AG08396 (cell line): ENCODE data around the gene FBH1.
"Not testable (repeated sequence)": the region's sequence is repeated elsewhere in the genome, so short reads cannot be mapped to it uniquely, and the experiment has no call there.

Experiments
- DNase-seq: peaks from one replicate; pipeline ENCODE4 v3.0.0; 2012; ENCODE audit warnings: low spot score, mixed read lengths

Gene FBH1

DNA sequence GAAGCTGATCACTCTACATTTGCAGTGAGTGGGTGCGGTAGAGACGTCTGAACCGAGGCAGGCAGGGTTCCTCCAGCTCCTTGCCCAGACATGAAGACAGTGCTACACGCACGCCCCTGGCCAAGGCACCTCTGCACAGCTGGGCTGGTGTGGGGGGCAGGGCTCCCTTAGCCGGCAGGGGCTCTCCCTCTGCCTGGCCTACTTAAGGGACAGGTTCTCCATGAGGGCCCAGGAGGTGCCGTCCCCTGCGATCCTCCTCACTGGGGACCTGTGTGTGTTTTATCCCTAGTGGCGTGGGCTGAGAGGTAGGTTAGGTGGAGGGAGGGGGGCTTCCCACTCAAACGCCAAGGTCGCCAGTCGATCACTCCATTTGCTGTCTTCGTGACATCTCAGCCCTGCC, 52.0 kb downstream of the FBH1 start:
- DNase-seq, result no peak

DNA sequence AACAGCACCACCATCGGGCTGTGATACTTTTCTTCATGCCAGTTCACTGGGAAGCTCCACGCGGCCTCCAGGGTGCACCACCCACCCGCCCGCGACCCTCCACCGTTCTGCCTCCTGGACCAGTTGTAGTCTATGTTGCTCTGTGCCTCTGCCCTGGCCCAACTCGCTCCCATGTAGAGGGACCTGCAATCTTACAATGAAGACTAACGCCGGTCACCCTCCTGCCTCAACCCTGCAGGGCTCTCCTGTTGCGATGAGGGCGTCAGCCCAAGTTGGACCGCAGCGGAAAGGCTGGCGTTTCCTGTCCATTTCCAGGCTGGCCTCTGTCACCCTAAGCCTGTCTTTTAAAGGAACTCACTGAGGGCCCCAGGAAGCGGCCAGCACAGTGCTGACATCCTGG, 52.4 kb downstream of the FBH1 start:
- DNase-seq, result no peak

- DNase-seq, result peak; percentile 50
Measured at GRCh38 chr10:5943536-5943935, 53.5 kb downstream of the FBH1 start.

DNA sequence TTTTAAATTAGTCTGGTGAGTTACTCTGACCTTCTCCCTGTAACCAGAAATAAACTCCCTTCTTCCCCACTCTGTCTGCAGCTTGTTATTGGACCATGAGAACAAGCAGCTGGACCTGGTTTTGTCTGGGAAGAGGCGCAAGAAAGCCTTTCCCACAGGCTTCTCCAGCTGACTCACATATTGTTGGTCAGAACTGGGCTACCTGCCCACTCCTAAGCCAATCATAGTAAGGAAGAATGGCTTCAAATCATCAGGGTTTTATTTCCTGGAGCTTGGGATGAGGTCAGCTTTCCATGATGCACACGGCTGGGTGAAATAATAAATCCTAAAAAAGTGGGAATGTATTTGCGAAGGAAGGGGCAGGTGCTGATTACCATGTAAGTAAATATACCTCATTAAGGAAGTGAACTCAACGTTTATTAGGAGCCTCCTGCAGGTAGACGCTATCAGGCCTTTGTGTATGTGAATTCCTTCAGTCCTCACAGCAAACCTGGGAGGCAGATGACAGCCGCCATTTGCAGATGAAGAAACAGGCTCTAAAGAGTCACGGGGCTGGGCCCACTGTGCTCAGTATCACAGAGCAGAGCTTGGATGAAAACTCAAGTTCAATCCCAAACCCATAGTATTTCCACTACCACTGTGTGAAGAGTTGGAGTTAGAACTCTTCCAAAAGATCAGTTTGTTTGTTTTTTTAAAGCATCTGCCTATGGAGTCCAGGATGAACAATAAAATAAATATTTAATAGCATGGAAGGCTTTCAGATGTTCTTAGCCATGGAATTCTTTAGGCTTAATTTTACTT, 54.5 kb downstream of the FBH1 start:
- peak; percentile 92 for DNase-seq

- no peak for DNase-seq
Measured at GRCh38 chr10:5945190-5945509, 55.1 kb downstream of the FBH1 start.

DNA sequence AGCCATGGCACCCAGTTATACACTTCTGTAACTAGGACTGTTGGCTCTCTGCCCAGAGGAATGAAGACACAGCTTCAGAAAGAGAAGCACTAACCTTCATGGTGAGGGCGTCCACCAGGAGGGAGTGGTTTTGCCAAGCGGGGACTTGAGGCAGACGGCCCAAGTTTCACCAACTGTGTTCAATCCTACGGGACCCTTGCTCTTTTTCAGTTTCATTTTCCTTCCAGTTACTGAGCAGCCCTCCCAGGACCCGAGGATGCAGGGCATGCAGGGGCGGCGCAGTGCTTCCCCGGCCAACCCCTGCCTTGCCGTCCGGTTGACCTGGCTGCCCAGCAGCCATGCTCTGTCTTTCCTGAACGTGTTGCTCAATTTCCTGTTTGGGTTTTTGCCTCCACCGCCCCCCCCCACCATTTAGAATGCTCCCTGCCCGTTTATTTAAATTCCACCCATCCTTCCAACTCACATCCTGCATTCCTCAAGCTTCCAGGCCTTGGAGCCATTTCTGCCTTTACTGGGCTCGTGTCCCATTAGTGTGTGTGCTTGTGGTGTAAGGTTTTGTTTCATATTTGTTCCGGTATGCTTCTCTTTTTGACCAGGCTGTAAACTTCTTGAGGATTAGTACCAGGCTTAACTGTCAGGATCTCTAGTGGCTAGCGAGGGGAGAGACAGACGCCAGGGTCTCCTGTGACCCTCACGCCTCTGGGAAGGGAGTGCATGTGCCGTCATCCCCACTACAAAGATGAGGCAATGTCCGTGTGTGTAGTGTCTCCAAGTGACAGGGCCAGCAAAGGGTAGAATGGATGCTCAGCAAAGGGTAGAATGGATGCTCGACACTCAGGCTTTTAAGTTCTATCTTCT, 55.7 kb downstream of the FBH1 start:
- peak; percentile 84 for DNase-seq

DNA sequence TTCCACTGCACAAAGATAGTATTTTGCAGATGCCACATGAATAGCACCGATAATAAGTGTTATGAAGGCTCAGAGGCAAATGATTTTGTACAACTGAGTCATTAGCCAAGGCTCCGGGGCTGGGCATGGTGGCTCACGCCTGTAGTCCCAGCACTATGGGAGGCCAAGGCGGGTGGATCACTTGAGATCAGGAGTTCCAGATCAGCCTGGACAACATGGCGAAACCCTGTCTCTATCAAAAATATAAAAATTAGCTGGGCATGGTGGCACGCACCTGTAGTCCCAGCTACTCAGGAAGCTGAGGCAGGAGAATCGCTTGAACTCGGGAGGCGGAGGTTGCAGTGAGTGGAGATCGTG, 56.4 kb downstream of the FBH1 start:
- not testable (repeated sequence) for DNase-seq

DNA sequence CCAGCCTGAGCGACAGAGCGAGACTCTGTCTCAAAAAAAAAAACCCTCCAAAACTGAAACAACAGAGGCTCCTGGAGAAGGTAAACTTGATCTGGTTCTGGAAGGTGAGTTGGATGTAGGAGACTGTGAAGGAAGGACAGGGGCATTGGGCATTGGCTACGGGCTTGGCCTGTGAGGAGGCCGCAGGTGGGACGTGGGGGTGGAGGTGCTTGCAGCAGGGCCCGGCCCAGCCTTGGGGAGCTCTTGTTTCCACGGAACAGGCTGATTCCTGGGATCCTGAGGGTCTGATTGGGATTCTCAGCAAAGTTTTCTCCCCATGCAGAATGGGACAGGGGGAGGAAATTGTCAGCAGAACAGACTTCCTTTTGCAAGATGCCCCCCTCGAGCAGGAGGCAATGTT, 56.7 kb downstream of the FBH1 start:
- DNase-seq, result no peak

DNA sequence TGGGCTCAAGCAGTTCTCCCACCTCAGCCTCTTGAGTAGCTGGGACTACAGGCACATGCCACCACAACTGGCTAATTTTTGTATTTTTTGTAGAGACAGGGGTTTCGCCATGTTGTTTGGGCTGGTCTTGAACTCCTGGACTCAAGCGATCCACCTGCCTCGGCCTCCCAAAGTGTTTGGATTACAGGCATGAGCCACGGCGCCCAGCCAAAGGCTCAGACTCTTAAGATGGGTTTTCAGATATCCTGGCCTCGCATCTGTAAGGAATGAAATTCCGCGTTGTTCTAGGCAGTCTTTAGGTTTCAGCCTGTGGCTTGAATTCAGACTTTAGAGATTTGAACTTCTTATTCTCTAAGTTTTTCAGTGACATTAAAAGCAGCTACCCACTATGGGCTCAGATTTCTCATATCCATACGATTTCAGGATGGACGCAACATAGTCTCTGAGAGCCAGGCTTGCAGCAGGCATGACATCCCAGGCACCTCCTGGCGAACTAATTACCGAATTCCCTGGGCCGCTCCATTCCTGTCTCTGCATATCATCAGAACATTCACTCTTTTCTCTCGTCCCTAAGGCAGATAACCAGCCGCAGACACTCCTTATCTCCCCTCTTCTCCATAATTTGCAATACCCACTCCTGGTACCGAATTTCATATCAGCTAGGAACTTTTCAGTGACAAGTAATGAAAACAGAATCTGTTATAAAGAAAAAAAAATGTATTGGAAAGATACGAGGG, 57.6 kb downstream of the FBH1 start:
- DNase-seq, result no peak

- no peak for DNase-seq
Measured at GRCh38 chr10:5948208-5948585, 58.2 kb downstream of the FBH1 start.

GRCh38 chr10:5949009-5949759, 59.1 kb downstream of the FBH1 start:
- DNase-seq, result peak; percentile 71

DNA sequence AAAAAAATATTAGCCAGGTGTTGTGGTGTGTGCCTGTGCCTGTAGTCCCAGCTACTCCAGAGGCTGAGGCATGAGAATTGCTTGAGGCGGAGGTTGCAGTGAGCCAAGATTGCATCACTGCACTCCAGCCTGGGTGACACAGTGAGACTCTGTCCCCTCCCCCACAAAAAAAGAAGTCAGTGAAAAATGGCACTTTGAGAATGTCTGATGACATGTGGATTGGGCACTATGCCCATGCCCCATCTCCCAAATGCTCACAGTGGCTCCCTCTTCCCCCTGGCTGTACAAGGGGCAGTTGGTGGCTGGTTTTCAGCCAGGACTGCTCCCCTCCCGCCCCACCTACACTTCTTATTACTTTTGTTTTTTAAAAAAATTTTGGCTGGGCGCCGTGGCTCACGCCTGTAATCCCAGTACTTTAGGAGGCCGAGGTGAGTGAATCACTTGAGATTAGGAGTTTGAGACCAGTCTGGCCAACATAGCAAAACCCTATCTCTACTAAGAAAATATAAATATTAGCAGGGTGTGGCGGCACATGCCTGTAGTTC, 61.2 kb downstream of the FBH1 start:
- DNase-seq, result no peak

GRCh38 chr10:5951721-5952407, 61.8 kb downstream of the FBH1 start:
- no peak for DNase-seq

DNA sequence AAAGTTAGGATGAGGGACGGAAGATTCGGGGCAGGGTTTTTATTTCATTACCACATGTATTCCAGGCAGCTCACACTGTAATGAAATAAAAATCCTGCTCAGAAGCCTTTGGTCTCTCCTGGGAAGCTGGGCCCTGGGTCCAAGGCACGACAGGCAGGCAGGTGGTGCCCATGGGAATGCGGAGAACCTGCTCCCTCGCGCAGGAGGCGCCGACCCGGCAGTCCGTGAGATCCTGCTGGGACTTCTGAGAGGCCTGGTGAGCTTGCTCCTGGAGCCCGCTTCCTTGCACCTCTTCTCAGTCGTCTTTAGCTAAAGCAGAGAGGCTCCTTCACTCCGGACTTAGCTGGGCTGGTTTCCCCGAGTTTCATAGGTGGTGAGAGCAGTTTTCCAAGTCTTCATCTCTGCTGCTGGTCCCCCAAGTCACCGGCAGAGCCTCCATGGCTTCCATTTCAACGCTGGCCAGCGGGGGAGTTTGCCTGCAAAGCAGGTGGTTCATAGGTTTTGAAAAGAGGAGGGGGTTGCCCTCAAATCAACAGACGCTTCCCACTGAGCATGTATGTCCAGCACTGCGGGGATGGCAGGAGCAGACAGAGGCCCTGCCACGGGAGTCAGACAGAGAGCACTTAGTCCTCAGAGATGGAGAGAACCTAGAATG, 62.8 kb downstream of the FBH1 start:
- no peak for DNase-seq

DNA sequence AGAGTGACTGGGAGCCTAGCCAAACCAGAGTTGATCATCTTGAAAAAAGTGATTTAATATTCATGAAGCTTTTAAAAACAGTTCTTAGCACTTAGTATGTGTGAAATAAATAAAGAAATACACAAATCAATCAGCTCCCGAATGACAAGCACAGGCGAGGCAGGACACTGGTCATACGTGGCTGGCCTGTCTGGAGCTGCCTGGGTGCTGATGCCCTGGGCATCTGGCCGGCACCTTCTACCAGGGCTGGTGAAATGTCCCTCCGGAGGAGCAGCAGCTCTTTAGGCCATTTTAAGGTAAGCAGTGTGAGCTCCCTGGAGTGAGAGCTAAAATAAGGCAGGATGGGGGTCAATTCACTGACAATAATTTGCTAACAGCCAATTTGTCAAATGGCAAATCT, 63.6 kb downstream of the FBH1 start:
- DNase-seq, result no peak

DNA sequence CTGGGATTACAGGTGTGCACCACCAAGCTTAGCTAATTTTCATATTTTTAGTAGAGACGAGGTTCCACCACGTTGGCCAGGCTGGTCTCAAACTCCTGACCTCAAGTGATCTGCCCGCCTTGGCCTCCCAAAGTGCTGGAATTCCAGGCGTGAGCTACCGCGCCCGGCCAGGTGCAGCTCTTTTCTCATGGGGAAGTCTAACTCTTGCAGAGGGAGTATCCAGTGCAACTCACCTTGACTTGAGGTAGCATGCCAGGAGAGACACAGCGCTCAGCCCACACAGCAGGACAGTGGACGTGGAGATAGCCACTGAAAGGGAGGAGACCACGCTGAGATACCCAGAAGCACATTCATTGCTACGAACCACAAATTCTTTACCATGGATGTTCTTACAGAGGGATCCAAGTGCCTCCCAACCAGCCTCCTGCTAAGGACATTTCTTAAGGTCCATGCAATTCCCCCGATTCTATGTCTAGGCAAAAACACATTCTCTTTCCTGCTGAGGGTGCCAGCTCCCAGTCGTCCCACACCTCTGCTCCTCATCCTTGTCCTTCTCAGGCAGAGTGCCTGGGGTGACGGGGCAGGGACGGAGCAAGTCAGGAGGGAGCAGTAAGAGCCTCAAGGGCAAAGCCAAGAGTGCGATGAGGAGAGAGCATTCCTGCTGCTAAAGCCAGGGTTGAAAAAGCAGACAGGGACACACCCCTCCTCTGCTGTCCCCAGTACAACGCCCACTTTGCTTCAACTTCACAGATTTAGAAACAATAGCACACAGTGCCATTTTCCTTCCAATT, 66.3 kb downstream of the FBH1 start:
- no peak for DNase-seq

GRCh38 chr10:5958077-5958476, 68.0 kb downstream of the FBH1 start:
- DNase-seq, result peak; percentile 69

GRCh38 chr10:5958675-5959074, 68.6 kb downstream of the FBH1 start:
- no peak for DNase-seq

GRCh38 chr10:5959142-5959541, 69.1 kb downstream of the FBH1 start:
- DNase-seq, result no peak

DNA sequence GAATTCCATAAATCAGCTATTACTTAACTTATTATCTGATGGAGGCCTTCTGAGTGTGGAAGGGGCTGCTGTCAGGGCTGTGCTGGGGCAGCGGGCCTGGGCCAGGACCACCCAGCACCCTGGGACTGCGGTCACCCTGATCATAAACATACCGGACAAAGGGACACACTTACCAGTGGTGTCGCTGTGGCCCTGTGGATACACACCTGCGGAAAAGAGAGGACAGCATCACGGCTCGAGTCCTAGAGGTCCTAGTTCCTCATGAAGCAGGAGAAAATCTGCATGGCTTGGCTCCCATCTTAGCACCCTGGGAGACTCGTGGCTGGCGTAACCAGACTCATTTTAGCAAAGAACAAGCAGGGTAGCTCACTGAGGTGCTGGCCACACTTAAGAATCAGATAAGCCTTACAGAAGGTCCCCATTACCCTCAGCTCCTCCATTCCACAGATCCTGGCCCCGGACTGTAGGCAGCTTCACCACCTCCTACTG, 69.6 kb downstream of the FBH1 start:
- DNase-seq, result no peak
